Measurements from ENCODE around the gene KIF11. TPM values are rescaled to one million over a fixed set of nuclear protein-coding genes. Genes with fewer than 3 reads are reported as not detected.

Gene KIF11
- total and polyA plus RNA-seq, 9 of the 15 experiments (the other 6 are each of a cell fraction or from before 2014, with no cell fraction given): 11.3 to 54.4 (median 29.2) TPM

GRCh38 chr10:92688927-92689662, 96.2 kb downstream of the KIF11 start (continued):
- TF ChIP-seq CGGBP1 (CRISPR knock-in tag; IDR thresholded peaks at IDR 0.05) (no peak), UBTF (IDR thresholded peaks at IDR 0.05; ENCODE audit: borderline replicate concordance in 1 of 2, low read depth in 2 of 2, low read length in 2 of 2) (peak in 1 of 2 experiments; percentile 14; a peak in 1 of 4 replicates), YY1 (IDR thresholded peaks at IDR 0.05; ENCODE audit: borderline replicate concordance in 1 of 3, control insufficient read depth in 1 of 3, extremely low read depth in 1 of 3, insufficient read depth in 3 of 3, insufficient read length in 1 of 3, insufficient replicate concordance in 2 of 3, low read depth in 1 of 3, low read length in 2 of 3) (peak in 1 of 3 experiments; percentile 62), ZNF143 (CRISPR knock-in tag; IDR thresholded peaks at IDR 0.05) (no peak), ZFX (CRISPR knock-in tag; IDR thresholded peaks at IDR 0.05) (peak; percentile 78), TFAP4 (CRISPR knock-in tag; IDR thresholded peaks at IDR 0.05; ENCODE audit: borderline replicate concordance) (peak; percentile 64; the same call in 1 of the 2 replicates), ZNF592 (IDR thresholded peaks at IDR 0.05) (0 out of 2 replicates have a peak, but pooled peaks have one; percentile 56), KAT7 (CRISPR knock-in tag; IDR thresholded peaks at IDR 0.05; ENCODE audit: borderline replicate concordance) (peak; percentile 80; the same call in 1 of the 2 replicates), THRB (CRISPR knock-in tag; conservative IDR thresholded peaks at IDR 0.05) (no peak), MEIS2 (IDR thresholded peaks at IDR 0.05; ENCODE audit: partially characterized antibody) (peak; percentile 42), SETDB1 (IDR thresholded peaks at IDR 0.05; ENCODE audit: low read length) (no peak), THAP12 (CRISPR knock-in tag; IDR thresholded peaks at IDR 0.05) (peak; percentile 41; the same call in 1 of the 2 replicates)

Measured in K562 (cell line).